ENCODE data around the gene PGAP6. TPM values are rescaled to one million over a fixed set of nuclear protein-coding genes. Genes with fewer than 3 reads are reported as not detected.

PGAP6 gene
- total RNA-seq, 3 donors from 2014 or later, result 33.4 to 39.1 (median 34.0) TPM

- no peak for DNase-seq
These were observed 29.9 kb upstream of the PGAP6 start for GRCh38 chr16:411576-412265.

GRCh38 chr16:410516-411178 lies 28.9 kb upstream of the PGAP6 start:
- Mint-ChIP-seq H3K9me3 (no peaks in the 10 kb centered on the region), H3K36me3 (ENCODE audit: insufficient read depth) (no peaks in the 10 kb centered on the region), H3K4me3 (no peak overlapping the region), H3K27me3 (ENCODE audit: low read depth) (no peaks in the 10 kb centered on the region), H3K4me1 (ENCODE audit: low read depth) (no peaks in the 10 kb centered on the region)
- ATAC-seq, result no peak
- no peak for DNase-seq

More at GRCh38 chr16:411576-412265, 29.9 kb upstream of the PGAP6 start:
- Mint-ChIP-seq H3K4me1 (ENCODE audit: low read depth) (no peaks in the 10 kb centered on the region), H3K4me3 (no peak overlapping the region), H3K27me3 (ENCODE audit: low read depth) (no peaks in the 10 kb centered on the region), H3K36me3 (ENCODE audit: insufficient read depth) (no peaks in the 10 kb centered on the region), H3K9me3 (no peaks in the 10 kb centered on the region)
- no peak for ATAC-seq

- no peaks in the 10 kb centered on the region for H3K4me1 Mint-ChIP-seq (ENCODE audit: low read depth)
- H3K27me3 Mint-ChIP-seq (ENCODE audit: low read depth), result no peaks in the 10 kb centered on the region
- H3K36me3 Mint-ChIP-seq (ENCODE audit: insufficient read depth), result no peaks in the 10 kb centered on the region
- ATAC-seq (no peak), DNase-seq (no peak)
- no peaks in the 10 kb centered on the region for H3K9me3 Mint-ChIP-seq
- no peak overlapping the region for H3K4me3 Mint-ChIP-seq
These were observed 25.5 kb upstream of the PGAP6 start for GRCh38 chr16:407253-407652.

- H3K27me3 Mint-ChIP-seq (ENCODE audit: low read depth), result no peaks in the 10 kb centered on the region
- no peak for ATAC-seq
- no peaks in the 10 kb centered on the region for H3K4me1 Mint-ChIP-seq (ENCODE audit: low read depth)
- H3K9me3 Mint-ChIP-seq, result no peaks in the 10 kb centered on the region
- no peak overlapping the region for H3K4me3 Mint-ChIP-seq
- DNase-seq, result no peak
- H3K36me3 Mint-ChIP-seq (ENCODE audit: insufficient read depth), result no peaks in the 10 kb centered on the region
These were observed 24.0 kb upstream of the PGAP6 start for GRCh38 chr16:405548-406506.

GRCh38 chr16:404971-405486 lies 23.3 kb upstream of the PGAP6 start:
- Mint-ChIP-seq H3K36me3 (ENCODE audit: insufficient read depth) (no peaks in the 10 kb centered on the region), H3K4me1 (ENCODE audit: low read depth) (peaks cover 7% of the 10 kb centered on the region), H3K27me3 (ENCODE audit: low read depth) (no peaks in the 10 kb centered on the region), H3K9me3 (no peaks in the 10 kb centered on the region), H3K4me3 (no peak overlapping the region)
- no peak for ATAC-seq
- no peak for DNase-seq

GRCh38 chr16:401468-402348 lies 19.9 kb upstream of the PGAP6 start, which contains the start of gene DECR2:
Gene DECR2 (plus strand): TSS chr16:401885. CDS start chr16:401964, 79 bp downstream.
- peaks cover 16% of the 10 kb centered on the region for H3K4me1 Mint-ChIP-seq (ENCODE audit: low read depth)
- peak within 1 kb of the TSS; percentile 86 for H3K4me3 Mint-ChIP-seq
- H3K27me3 Mint-ChIP-seq (ENCODE audit: low read depth), result no peaks in the 10 kb centered on the region
- no peaks in the 10 kb centered on the region for H3K36me3 Mint-ChIP-seq (ENCODE audit: insufficient read depth)
- DNase-seq (peak; percentile 99), ATAC-seq (peak; percentile 85 to 88)
- H3K9me3 Mint-ChIP-seq, result no peaks in the 10 kb centered on the region

GRCh38 chr16:400061-400591 lies 18.3 kb upstream of the PGAP6 start:
- Mint-ChIP-seq H3K36me3 (ENCODE audit: insufficient read depth) (no peaks in the 10 kb centered on the region), H3K27me3 (ENCODE audit: low read depth) (no peaks in the 10 kb centered on the region), H3K9me3 (no peaks in the 10 kb centered on the region), H3K4me1 (ENCODE audit: low read depth) (peaks cover 22% of the 10 kb centered on the region), H3K4me3 (peak overlapping the region; percentile 86)
- no peak for ATAC-seq
- no peak for DNase-seq

GRCh38 chr16:399340-400019 lies 17.7 kb upstream of the PGAP6 start:
- Mint-ChIP-seq H3K4me3 (peak overlapping the region; percentile 43), H3K27me3 (ENCODE audit: low read depth) (no peaks in the 10 kb centered on the region), H3K9me3 (no peaks in the 10 kb centered on the region), H3K36me3 (ENCODE audit: insufficient read depth) (no peaks in the 10 kb centered on the region), H3K4me1 (ENCODE audit: low read depth) (peaks cover 22% of the 10 kb centered on the region)
- DNase-seq (no peak), ATAC-seq (no peak)

- H3K36me3 Mint-ChIP-seq (ENCODE audit: insufficient read depth), result no peaks in the 10 kb centered on the region
- ATAC-seq, result no peak
- peak overlapping the region; percentile 67 for H3K4me3 Mint-ChIP-seq
- H3K27me3 Mint-ChIP-seq (ENCODE audit: low read depth), result no peaks in the 10 kb centered on the region
- H3K4me1 Mint-ChIP-seq (ENCODE audit: low read depth), result peaks cover 22% of the 10 kb centered on the region
- no peak for DNase-seq
- no peaks in the 10 kb centered on the region for H3K9me3 Mint-ChIP-seq
These were observed 17.0 kb upstream of the PGAP6 start for GRCh38 chr16:398561-399339.

- ATAC-seq, result no peak
These were observed 16.1 kb upstream of the PGAP6 start for GRCh38 chr16:397736-398332.

GRCh38 chr16:397135-397661 lies 15.4 kb upstream of the PGAP6 start, which contains the start of gene NME4:
Gene NME4 (plus strand): TSS chr16:397199. CDS start chr16:397223, 24 bp downstream.
- DNase-seq (no peak), ATAC-seq (peak; percentile 14 to 24)
- H3K4me1 Mint-ChIP-seq (ENCODE audit: low read depth), result peaks cover 27% of the 10 kb centered on the region

More at GRCh38 chr16:397736-398332, 16.1 kb upstream of the PGAP6 start:
- H3K4me1 Mint-ChIP-seq (ENCODE audit: low read depth), result peaks cover 22% of the 10 kb centered on the region
- H3K27me3 Mint-ChIP-seq (ENCODE audit: low read depth), result no peaks in the 10 kb centered on the region
- no peak for DNase-seq
- H3K9me3 Mint-ChIP-seq, result no peaks in the 10 kb centered on the region
- H3K36me3 Mint-ChIP-seq (ENCODE audit: insufficient read depth), result no peaks in the 10 kb centered on the region
- peak overlapping the region; percentile 67 for H3K4me3 Mint-ChIP-seq

GRCh38 chr16:396605-397004 lies 14.8 kb upstream of the PGAP6 start:
- Mint-ChIP-seq H3K9me3 (no peaks in the 10 kb centered on the region), H3K36me3 (ENCODE audit: insufficient read depth) (no peaks in the 10 kb centered on the region), H3K4me1 (ENCODE audit: low read depth) (peaks cover 32% of the 10 kb centered on the region), H3K4me3 (peak overlapping the region; percentile 80), H3K27me3 (ENCODE audit: low read depth) (no peaks in the 10 kb centered on the region)
- DNase-seq, result no peak
- ATAC-seq, result no peak

More at GRCh38 chr16:397135-397661, 15.4 kb upstream of the PGAP6 start, which contains the start of gene NME4:
- no peaks in the 10 kb centered on the region for H3K9me3 Mint-ChIP-seq
- no peaks in the 10 kb centered on the region for H3K27me3 Mint-ChIP-seq (ENCODE audit: low read depth)
- H3K4me3 Mint-ChIP-seq, result peak within 1 kb of the TSS; percentile 80
- H3K36me3 Mint-ChIP-seq (ENCODE audit: insufficient read depth), result no peaks in the 10 kb centered on the region
